ENCODE measurements around the gene HES7.
A peak's percentile ranks its signal among the peaks of the same experiment; 100 is the strongest.
"Not testable (repeated sequence)": the region's sequence is repeated elsewhere in the genome, so short reads cannot be mapped to it uniquely, and the experiment has no call there.

Gene HES7

GRCh38 chr17:8123695-8124349 is at the start of gene HES7:
HES7 (minus strand) TSS chr17:8124106; CDS start chr17:8124084, 22 bp downstream.
- no peak for DNase-seq

DNA sequence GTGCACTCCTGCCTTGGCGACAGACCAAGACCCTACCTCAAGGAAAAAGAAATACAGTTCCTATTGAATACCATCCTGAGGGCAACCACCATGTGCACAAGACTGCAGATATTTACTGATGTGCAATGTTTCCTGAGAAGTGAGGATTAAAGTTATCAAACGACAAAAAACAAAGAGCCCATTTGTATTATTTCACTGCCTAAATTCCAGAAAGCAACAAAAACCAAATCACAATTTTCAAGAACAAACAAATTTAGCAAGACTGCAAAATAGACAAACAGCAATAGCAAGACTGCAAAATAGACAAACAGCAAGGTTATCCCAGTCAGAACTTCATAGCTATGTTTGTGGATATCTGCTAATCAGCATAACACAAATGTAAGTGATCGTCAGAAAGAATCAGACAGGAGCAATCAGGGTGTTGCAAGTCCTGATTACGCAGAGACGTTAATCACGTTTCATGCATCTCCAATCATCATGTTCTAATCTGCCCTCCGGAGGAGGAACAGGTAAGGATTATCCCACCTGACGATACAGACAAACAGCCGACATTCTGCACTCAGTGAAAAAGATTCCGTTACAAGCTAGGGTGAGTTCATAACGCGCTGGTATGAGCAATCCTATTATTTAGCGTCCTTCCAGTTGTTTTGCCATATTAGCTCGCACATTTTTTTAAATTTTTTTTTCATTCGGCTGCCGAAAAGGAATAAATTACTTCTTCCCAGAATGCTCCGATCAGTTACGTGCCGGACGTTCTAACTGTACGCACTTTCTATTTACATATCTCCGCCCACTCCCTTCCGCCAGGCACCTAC is 49.4 kb upstream of the HES7 start:
- peak; percentile 91 for DNase-seq

GRCh38 chr17:8170186-8170585 is 46.3 kb upstream of the HES7 start:
- DNase-seq = not testable (repeated sequence)

DNA sequence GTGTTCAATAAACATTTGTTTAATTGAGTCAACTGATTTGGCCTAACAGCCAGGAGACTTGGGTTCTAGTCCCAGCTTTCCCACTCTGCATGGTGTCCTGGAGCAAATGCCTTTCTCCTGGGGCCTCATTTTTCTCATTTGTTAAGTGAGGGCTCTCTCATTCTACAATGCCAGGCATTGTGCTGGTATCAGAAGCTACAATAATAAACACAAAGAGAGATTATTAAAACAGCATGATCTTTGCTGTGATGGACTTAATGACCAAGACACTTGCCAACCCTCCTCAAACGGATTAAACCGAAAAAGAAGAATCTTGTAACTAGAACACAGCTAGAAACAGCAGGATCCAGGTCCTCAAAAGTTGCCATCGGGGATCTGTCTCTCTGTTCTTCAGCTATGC is 43.6 kb upstream of the HES7 start:
- DNase-seq = no peak

- DNase-seq = no peak
These were observed 42.8 kb upstream of the HES7 start for GRCh38 chr17:8166731-8167130.

DNA sequence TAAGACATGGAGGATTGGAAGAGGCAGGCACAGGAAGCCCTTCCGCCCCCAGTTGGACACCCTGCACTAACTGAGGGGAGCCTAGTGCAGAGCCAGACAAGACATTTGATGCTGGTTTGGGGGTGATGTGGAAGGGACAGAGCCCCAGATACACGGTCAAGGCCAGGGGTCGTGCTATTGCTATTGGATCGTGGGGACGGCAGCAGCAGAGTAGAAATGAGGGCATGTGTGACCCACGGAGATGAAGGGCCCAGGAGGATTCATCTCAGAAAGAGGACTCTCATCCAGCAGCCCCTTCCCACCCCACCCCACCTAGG is 40.9 kb upstream of the HES7 start:
- peak; percentile 17 for DNase-seq

DNA sequence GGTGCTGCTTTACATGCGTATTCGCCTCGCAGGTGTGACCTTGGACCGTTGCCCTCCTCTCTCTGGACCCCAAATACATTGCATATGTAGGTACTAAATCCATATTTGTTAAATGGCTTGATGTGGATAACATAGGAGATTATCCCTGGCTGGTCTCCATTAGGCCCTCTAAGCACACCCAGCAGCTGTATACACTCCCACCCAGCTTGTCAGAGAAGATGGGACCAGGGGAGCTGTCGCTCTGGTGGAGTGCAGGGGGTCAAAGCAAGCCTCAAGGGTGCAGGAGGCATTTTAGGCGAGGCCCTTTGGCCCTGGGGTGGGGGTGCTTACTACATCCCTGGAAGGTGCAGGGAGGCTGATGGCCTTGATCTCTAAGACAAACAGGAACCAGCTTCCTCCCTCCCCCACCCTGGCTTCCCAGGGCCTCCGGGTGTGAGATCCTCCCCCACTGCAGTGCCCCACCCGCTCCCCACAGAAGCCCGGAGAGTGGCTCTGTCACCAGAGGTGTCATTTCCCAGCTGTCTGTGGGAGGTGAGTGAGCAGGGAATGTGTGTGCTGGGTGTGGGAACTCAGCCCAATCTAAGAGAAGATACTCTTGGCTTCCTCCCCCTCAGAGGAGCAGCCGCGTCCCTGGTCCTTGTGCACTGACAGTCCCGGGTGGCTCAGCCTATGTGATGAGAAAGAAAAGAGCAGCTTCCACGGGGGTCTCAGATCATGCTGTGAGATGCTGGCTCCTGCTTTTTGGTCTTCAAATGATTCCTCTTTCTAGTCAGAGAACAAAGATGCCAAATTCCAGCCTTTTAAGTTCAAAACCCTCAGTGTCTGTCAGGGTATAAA is 40.3 kb upstream of the HES7 start:
- peak; percentile 79 for DNase-seq

DNA sequence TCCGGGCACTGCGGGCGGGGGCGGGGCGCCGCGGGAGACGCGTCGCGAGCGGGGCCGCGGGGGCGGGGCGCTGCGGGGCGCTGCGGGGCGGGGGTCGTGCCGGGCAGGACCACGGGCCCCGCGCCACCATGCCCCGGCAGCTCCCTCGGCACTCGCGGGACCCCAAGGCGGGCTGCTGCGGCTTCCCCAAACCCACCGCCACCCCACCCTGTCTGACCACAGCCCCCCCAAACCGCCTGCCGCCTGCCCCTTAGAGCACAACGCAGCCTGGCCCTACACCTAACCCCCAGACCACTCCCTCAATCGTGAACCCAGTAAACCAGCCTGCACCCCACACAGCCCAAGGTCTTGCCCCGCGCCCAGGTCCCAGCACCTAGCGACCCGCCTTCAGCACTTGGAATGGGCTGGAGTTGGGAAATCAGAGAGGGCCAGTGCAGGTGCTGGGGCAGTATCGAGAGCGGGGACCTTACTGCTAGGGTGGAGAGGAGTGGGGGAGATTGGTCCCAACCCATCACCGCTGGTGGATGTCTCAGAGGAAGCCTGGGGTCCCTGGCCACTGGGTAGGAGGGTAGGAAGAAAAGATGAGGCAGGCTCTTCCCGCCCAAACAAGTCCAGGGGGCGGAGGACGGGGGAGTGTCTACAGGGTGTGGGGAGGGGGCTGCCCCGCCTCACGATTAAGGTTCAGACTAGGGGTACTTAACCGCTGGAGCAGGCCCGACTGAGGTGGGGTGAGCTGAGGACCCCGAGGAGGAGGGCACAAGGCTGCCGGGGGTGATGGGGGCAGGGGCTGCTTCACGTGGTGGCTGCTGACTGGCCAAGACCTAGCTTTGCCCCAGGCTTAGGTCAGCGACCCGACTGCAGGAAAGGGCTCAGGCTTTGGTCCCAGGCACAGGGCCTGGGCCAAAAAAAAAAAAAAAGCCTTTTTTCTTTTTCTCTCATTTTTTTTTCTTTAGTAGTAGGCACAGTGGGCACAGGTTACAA is 39.4 kb upstream of the HES7 start:
- DNase-seq = peak; percentile 15

GRCh38 chr17:8162233-8162996 is 38.5 kb upstream of the HES7 start, which contains the start of gene VAMP2:
VAMP2 (minus strand) TSS chr17:8162948; CDS start chr17:8162879, 69 bp downstream.
- peak; percentile 84 for DNase-seq

- peak; percentile 18 for DNase-seq
These were observed 37.7 kb upstream of the HES7 start for GRCh38 chr17:8161289-8162232.

GRCh38 chr17:8160741-8161221 is 36.9 kb upstream of the HES7 start:
- DNase-seq = peak; percentile 9

DNA sequence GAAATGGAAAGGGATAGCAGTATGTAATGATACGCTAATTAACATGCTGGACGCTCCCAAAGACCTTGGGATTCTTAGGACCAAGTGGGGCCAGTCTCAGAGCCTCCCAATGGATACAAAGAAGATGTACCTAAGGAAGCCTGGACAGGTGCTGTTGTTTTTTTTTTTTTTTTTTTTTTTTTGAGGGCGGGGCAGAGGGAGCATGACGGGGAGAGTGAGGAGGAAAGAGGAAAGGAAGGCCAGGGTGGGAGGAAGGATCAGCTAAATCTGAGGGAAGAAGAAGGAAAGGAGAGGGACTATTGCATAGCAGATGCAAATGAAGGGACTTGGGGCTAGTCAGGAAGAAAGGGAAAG is 36.3 kb upstream of the HES7 start:
- no peak for DNase-seq

DNA sequence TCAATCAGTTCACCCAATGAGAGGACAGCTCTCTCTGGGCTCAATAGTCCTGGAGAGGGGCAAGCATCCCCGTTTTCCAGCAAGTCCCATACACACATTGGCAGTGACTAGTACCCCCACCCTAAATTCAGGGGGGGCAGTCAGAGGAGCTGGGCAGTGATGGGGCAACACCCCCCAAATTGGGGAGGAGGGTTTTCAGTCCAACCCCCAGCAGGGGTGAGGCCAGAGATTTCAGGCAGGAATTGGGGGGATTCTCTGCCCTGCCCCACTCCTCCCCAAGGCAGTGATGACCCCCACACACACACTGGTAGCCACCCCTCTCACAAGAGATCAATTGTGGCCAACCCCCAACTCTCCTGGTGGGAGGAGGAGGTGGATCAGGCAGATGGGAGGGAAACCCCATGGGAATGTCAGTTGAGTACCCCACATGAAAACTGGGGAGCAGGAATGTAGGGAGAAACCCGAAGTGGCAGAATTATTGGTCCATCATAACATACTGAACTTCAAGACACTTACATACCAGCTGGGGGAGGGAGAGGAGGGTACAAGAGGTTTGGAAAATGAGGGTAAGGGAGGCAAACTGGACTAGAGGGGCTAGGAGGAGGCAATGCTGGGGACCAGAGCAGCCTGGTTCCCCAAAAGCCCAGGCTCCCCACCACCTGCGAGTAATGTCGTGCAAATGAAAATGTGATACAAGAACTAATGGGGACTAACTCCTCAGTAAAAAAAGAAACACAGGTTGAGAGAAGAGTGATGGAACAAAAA is 35.7 kb upstream of the HES7 start:
- peak; percentile 13 for DNase-seq

- peak; percentile 17 for DNase-seq
These were observed 35.1 kb upstream of the HES7 start for GRCh38 chr17:8159032-8159400.

GRCh38 chr17:8158267-8159031 is 34.5 kb upstream of the HES7 start:
- peak; percentile 87 for DNase-seq

GRCh38 chr17:8156246-8156992 is 32.5 kb upstream of the HES7 start:
- DNase-seq = peak; percentile 100

- DNase-seq = no peak
These were observed 32.0 kb upstream of the HES7 start for GRCh38 chr17:8155996-8156245.

Measured in CD4-positive, alpha-beta T cell treated with Interleukin-15 for 1 hour (primary cell).